HPDE6-E6E7 (cell line): ENCODE results near the gene EIF4H.
"Not testable (repeated sequence)": the region's sequence is repeated elsewhere in the genome, so short reads cannot be mapped to it uniquely, and the experiment has no call there.

ENCODE experiments used
- DNase-seq: peaks from one replicate; pipeline ENCODE4 v3.0.0; 2011; ENCODE audit warnings: missing footprints; ENCODE audit errors: extremely low spot score

EIF4H gene

DNA sequence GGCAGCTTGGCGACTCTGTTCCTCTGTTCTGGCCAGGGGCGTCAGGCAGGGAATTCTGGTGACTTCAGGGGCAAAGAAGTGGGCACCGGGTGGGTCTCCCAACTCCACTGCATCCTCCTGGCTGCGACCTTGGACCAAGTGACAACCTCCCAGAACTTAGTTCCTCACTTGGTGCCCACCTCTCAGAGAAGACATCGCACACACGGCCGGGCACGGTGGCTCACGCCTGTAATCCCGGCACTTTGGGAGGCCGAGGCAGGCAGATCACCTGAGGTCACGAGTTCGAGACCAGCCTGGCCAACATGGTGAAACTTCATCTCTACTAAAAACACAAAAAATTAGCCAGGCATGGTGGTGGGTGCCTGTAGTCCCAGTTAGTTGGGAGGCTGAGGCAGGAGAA, 50.8 kb downstream of the EIF4H start:
- DNase-seq = not testable (repeated sequence)

- no peak for DNase-seq
These were observed 51.2 kb downstream of the EIF4H start for GRCh38 chr7:74225400-74225799.

DNA sequence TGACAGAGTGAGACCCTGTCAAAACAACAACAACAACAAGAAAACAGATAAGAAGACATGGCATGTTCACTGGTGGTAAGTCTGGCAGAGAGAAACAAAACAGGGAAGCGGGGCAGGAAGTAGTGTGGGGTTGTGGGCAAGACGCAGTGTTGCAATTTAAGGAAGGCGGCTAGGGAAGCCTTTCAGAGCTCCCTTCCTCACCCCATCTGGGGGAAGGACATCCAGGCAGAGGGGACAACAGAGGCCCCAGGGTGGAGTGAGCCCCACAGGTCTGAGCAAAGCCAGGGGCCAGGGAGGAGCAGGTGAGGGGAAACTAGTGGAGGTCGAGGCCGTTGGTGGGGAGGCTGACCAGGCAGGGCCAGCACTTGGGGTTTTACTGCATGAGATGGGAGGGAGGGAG, 52.5 kb downstream of the EIF4H start:
- DNase-seq = no peak

- no peak for DNase-seq
These were observed 55.1 kb downstream of the EIF4H start for GRCh38 chr7:74228951-74229900.

- no peak for DNase-seq
These were observed 56.5 kb downstream of the EIF4H start for GRCh38 chr7:74230446-74231231.

DNA sequence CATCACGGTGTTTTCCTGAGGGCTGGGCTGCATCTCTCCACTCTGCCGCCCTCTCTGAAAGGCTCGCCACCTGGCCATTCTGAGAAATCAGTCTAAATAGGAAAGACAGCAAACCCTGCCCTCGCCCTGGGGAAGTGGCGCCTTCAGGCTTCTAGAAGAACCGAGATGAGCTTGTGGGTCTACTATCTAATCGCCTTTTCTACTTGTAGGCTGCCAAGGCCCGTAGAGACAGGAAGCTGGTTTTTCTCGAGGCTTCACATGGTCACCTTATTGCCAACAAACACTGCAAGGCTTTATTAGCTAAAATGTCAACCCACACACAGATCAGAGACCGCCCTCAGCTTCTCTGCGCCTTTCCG, 57.1 kb downstream of the EIF4H start:
- DNase-seq = no peak

- no peak for DNase-seq
These were observed 59.6 kb downstream of the EIF4H start for GRCh38 chr7:74233655-74234285.

- no peak for DNase-seq
These were observed 61.5 kb downstream of the EIF4H start for GRCh38 chr7:74235518-74236268.

GRCh38 chr7:74236284-74236683, 62.1 kb downstream of the EIF4H start:
- DNase-seq = no peak

DNA sequence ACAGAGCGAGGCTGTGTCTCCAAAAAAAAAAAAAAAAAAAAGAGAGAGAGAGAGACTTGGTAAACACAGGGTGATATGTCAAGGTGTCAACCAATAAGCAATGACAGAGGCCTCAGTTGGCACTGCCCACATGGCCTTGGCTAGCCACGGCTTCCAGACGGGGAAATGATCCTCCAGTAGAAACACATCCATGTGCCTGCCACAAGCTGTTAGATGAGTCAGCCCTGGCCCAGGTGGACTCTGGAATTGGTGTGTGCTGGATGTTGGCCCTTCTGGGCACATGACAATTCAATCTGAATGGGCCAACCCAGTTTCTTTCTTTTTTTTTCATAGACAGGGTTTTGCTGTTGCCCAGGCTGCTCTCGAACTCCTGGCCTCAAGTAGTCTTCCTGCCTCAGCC, 66.3 kb downstream of the EIF4H start:
- DNase-seq = no peak

DNA sequence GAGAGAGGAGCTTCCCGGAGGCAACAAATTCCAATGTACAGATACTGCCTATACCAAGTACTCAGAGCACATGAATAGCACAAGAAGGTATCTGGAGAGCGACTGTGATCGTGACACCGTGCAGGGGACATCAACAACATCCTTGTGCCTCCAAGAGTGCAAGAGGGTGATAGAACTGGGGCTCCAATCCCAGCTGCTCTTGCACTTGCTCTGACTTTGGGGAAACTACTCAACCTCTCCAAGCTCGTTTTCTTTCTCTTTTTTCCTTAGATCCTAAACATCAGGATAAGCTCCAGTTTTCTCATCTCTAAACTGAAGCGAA, 67.9 kb downstream of the EIF4H start:
- no peak for DNase-seq

DNA sequence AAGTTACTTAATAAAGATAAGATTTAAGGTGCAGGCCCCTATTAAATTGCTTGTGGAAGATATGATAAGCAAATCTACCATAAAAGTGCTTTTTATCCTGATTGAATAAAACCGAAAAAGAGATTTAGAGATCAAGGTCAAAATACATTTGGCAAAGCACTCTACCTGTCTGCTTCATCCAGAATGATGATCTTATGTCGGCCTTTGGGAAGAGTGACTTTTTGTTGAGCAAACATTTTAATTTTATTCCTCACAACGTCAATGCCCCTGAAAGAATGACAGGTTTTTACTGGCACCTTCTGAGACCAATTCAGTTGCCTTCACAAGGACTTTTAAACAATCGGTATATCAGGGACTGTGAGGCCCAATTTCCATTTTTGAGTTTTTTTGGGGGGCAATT, 72.3 kb downstream of the EIF4H start:
- no peak for DNase-seq
